Tibial nerve (tissue), 4 donors: ENCODE results near the gene PATE4.

Experiments used
- CTCF ChIP-seq, 5 experiments: fragments of 200-600 bp in 3 of 5; fragments of 450-650 bp in 2 of 5; sonication (generic) in 3 of 5; IDR thresholded peaks; one replicate each; pipeline ENCODE4 v1.5.1; 2016 to 2019; ENCODE audit warnings: antibody characterized with exemption in 5 of 5, mild to moderate bottlenecking in 3 of 5, moderate library complexity in 2 of 5
- EP300 ChIP-seq, 2 donors: sonication (generic); formaldehyde crosslinking; IDR thresholded peaks; one replicate each; pipeline ENCODE4 v1.6.1; 2017; ENCODE audit warnings: antibody characterized with exemption in 2 of 2, mild to moderate bottlenecking in 1 of 2
- POLR2A ChIP-seq, 2 donors: fragments of 450-650 bp; IDR thresholded peaks; one replicate each; pipeline ENCODE4 v1.6.1; 2017; ENCODE audit warnings: antibody characterized with exemption in 2 of 2, mild to moderate bottlenecking in 2 of 2, moderate library complexity in 2 of 2

- TF ChIP-seq EP300 (IDR thresholded peaks at IDR 0.05) (no peak), CTCF (IDR thresholded peaks at IDR 0.05) (no peak), POLR2A (IDR thresholded peaks at IDR 0.05) (no peak)
Measured at GRCh38 chr11:125846188-125846587, 13.1 kb downstream of the PATE4 start.
